A673 (cell line): Measurements from ENCODE around the gene F7. TPM values are rescaled to one million over a fixed set of nuclear protein-coding genes. Genes with fewer than 3 reads are reported as not detected.
"Not testable (repeated sequence)": the region's sequence is repeated elsewhere in the genome, so short reads cannot be mapped to it uniquely, and the experiment has no call there.

Experiments used
- BruUV-seq: library from RNA; stranded (reverse); fragments of 400-500 nt; replicated peaks from 2 replicates; lab custom pipeline; 2021; lab: Mats Ljungman, UMichigan
- CTCF ChIA-PET: fragments of 300-600 bp; sonication (Branson Sonifier 250); formaldehyde crosslinking; loops from one replicate; lab custom pipeline; 2022; ENCODE audit warnings: antibody characterized with exemption; lab: Charles Lee
- POLR2A ChIA-PET: fragments of 300-600 bp; sonication (Branson Sonifier 250); formaldehyde crosslinking; loops from one replicate; lab custom pipeline; 2022; ENCODE audit warnings: antibody characterized with exemption; ENCODE audit not compliant: low non-redundant PET; lab: Charles Lee
- DNase-seq: peaks from one replicate; pipeline ENCODE4 v3.0.0-alpha.2; 2015; ENCODE audit warnings: low spot score
- H3K27ac ChIP-seq: fragments of 200-600 bp; sonication (generic); 2 replicates; pipeline ENCODE4 v1.5.1; 2016; ENCODE audit warnings: mixed run types, low read depth, mild to moderate bottlenecking, mixed read lengths, antibody characterized with exemption, low read length; ENCODE audit not compliant: poor library complexity, severe bottlenecking
- H3K27me3 ChIP-seq: fragments of 200-600 bp; sonication (generic); replicated peaks from 2 replicates; pipeline ENCODE4 v1.6.1; 2017; ENCODE audit warnings: mixed run types, low read depth, mild to moderate bottlenecking, mixed read lengths, antibody characterized with exemption, low read length; ENCODE audit not compliant: insufficient read depth, poor library complexity
- H3K36me3 ChIP-seq: fragments of 200-600 bp; sonication (generic); 2 replicates; pipeline ENCODE4 v1.6.1; 2016; ENCODE audit warnings: mixed run types, mild to moderate bottlenecking, mixed read lengths, antibody characterized with exemption, low read length; ENCODE audit not compliant: insufficient read depth, poor library complexity, severe bottlenecking
- H3K4me1 ChIP-seq: fragments of 200-600 bp; sonication (generic); 2 replicates; pipeline ENCODE4 v1.6.1; 2017; ENCODE audit warnings: mixed run types, mild to moderate bottlenecking, mixed read lengths, antibody characterized with exemption, low read length; ENCODE audit not compliant: insufficient read depth, poor library complexity, severe bottlenecking
- H3K4me3 ChIP-seq: fragments of 200-600 bp; sonication (generic); 2 replicates; pipeline ENCODE4 v1.5.1; 2016; ENCODE audit warnings: low read depth, mixed run types, mild to moderate bottlenecking, mixed read lengths, low read length; ENCODE audit not compliant: poor library complexity, severe bottlenecking
- H3K9me3 ChIP-seq: fragments of 200-600 bp; sonication (generic); 2 replicates; pipeline ENCODE4 v1.6.1; 2016; ENCODE audit warnings: mixed run types, low read depth, mild to moderate bottlenecking, mixed read lengths, antibody characterized with exemption, low read length; ENCODE audit not compliant: poor library complexity, severe bottlenecking
- EZH2 ChIP-seq: fragments of 200-600 bp; sonication (generic); IDR thresholded peaks from 2 replicates; pipeline ENCODE4 v1.6.1; 2017; ENCODE audit warnings: borderline replicate concordance, low read depth, mild to moderate bottlenecking, mixed read lengths, antibody characterized with exemption, low read length; ENCODE audit not compliant: poor library complexity, severe bottlenecking
- intact Hi-C: fragments of 100-400 bp; cut with micrococcal nuclease; formaldehyde crosslinking; loops from one replicate; pipeline ENCODE4 v1.10.0; 2022; ENCODE audit not compliant: unreplicated experiment
- total RNA-seq: library from RNA; stranded (reverse); gene quantifications from 2 replicates; pipeline ENCODE4 v1.2.3, GENCODE V29; 2021
- TF ChIP-seq, protein P1 (sequence below): fragments of 300-800, 200-600 bp; sonication (generic); conservative IDR thresholded peaks from 2 replicates; pipeline ENCODE4 v1.5.1; 2017; ENCODE audit warnings: low read depth, mild to moderate bottlenecking, antibody characterized with exemption, low read length, moderate library complexity, mixed read lengths

Gene F7
- total RNA-seq, 1 experiment from 2014 or later, result not detected

DNA sequence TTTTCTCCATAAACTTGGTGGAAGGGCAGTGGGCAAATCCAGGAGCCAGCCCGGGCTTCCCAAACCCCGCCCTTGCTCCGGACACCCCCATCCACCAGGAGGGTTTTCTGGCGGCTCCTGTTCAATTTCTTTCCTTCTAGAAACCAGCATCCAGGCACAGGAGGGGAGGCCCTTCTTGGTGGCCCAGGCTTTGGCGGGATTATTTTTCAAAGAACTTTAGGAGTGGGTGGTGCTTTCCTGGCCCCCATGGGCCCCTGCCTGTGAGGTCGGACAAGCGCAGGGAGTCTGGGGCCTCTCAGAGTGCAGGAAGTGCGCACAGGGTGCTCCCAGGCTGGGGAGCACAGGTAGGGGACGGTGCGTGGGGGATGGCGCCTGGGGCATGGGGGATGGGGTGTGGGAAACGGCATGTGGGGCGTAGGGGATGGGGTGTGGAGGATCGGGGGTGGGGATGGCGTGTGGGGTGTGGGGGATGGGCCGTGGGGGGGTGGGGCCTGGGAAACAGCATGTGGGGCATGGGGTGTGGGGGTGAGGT, 396 bp downstream of the F7 start:
- no TSS peak for BruUV-seq
- ChIA-PET POLR2A (no interaction called here), CTCF (no interaction called here)
- TF ChIP-seq EZH2, result no peak
- TF ChIP-seq, protein P1, sequence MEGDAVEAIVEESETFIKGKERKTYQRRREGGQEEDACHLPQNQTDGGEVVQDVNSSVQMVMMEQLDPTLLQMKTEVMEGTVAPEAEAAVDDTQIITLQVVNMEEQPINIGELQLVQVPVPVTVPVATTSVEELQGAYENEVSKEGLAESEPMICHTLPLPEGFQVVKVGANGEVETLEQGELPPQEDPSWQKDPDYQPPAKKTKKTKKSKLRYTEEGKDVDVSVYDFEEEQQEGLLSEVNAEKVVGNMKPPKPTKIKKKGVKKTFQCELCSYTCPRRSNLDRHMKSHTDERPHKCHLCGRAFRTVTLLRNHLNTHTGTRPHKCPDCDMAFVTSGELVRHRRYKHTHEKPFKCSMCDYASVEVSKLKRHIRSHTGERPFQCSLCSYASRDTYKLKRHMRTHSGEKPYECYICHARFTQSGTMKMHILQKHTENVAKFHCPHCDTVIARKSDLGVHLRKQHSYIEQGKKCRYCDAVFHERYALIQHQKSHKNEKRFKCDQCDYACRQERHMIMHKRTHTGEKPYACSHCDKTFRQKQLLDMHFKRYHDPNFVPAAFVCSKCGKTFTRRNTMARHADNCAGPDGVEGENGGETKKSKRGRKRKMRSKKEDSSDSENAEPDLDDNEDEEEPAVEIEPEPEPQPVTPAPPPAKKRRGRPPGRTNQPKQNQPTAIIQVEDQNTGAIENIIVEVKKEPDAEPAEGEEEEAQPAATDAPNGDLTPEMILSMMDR, result no peak
- H3K36me3 ChIP-seq, result no peaks in the 10 kb centered on the region
- H3K4me1 ChIP-seq, result no peaks in the 10 kb centered on the region
- peaks cover 16% of the 10 kb centered on the region for H3K27me3 ChIP-seq
- no peaks in the 10 kb centered on the region for H3K9me3 ChIP-seq
- DNase-seq, result no peak
- no peak overlapping the region for H3K27ac ChIP-seq
- intact Hi-C loops, result no loop called here
- H3K4me3 ChIP-seq, result no peak overlapping the region

DNA sequence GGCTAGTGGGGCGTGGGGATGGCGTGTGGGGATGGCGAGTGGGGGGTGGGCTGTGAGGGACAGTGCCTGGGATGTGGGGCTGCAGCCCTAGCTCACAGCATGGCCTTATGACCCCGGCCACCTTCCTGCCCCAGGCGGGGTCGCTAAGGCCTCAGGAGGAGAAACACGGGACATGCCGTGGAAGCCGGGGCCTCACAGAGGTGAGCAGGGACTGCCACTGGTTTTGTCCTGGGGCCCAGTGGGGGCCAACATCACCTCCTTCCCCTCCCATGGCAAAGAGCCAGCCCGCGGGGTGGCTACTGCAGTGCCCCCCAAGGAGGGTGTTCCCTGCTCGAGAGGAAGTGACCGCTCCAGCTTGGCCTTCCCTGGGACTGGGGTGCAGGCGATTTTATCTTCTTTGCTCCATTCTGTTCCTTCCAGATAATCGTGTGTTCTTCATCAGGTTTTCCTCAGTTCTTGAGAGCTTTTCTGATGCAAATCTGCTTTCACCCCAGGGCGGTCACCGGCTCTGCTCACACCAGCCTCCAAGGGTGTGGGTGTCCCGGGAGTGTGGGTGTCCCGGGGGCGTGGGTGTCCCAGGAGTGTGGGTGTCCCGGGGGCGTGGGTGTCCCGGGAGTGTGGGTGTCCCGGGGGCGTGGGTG, 1.2 kb downstream of the F7 start:
- H3K4me1 ChIP-seq, result no peaks in the 10 kb centered on the region
- ChIA-PET POLR2A (no interaction called here), CTCF (no interaction called here)
- no peaks in the 10 kb centered on the region for H3K9me3 ChIP-seq
- no peak for TF ChIP-seq EZH2
- TF ChIP-seq, protein P1, result no peak
- no peak overlapping the region for H3K4me3 ChIP-seq
- no peak overlapping the region for H3K27ac ChIP-seq
- BruUV-seq, result no TSS peak
- intact Hi-C loops, result no loop called here
- H3K36me3 ChIP-seq, result no peaks in the 10 kb centered on the region
- peaks cover 19% of the 10 kb centered on the region for H3K27me3 ChIP-seq
- no peak for DNase-seq

DNA sequence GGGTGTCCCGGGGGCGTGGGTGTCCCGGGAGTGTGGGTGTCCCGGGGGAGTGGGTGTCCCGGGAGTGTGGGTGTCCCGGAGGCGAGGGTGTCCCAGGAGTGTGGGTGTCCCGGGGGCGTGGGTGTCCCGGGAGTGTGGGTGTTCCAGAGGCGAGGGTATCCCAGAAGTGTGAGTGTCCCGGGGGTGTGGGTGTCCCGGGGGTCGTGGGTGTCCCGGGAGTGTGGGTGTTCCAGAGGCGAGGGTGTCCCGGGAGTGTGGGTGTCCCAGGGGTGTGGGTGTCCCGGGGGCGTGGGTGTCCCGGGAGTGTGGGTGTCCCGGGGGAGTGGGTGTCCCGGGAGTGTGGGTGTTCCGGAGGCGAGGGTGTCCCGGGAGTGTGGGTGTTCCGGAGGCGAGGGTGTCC, 2.9 kb downstream of the F7 start:
- CTCF ChIA-PET, H3K4me3 ChIP-seq, H3K36me3 ChIP-seq, H3K27ac ChIP-seq, H3K9me3 ChIP-seq, DNase-seq, intact Hi-C loops, POLR2A ChIA-PET, BruUV-seq, H3K4me1 ChIP-seq: not testable (repeated sequence)
- H3K27me3 ChIP-seq, result peaks cover 19% of the 10 kb centered on the region
